NCI-H2029 (cell line): ENCODE measurements around the gene FRMD4A.
"Not testable (repeated sequence)": the region's sequence is repeated elsewhere in the genome, so short reads cannot be mapped to it uniquely, and the experiment has no call there.

Experiments used
- DNase-seq: peaks from one replicate; lab custom pipeline; 2025; lab: John Stamatoyannopoulos, UW

The FRMD4A gene

GRCh38 chr10:13877154-13877909, 453.4 kb downstream of the FRMD4A start:
- DNase-seq: no peak

GRCh38 chr10:13873196-13873595, 457.5 kb downstream of the FRMD4A start:
- no peak for DNase-seq

GRCh38 chr10:13872411-13872810, 458.3 kb downstream of the FRMD4A start:
- no peak for DNase-seq

DNA sequence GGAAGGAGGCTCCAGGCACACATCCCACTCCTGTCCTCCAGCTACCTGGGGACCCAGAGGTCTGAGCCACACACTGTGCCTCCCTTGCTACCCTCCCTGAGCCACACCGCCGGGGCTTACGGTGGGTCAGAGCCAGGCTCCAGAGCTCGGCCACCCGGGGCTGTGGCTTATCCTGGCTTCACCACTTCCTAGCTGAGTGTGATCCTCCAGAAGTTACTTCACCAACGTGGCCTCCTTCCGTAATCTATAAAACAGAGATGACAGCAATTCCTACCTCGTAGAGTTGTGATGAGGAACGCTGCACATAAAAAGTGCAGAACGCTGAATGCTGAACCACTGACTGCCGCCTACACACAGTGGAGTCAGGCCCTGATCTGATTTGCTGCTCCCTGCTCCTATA, 458.9 kb downstream of the FRMD4A start:
- no peak for DNase-seq

DNA sequence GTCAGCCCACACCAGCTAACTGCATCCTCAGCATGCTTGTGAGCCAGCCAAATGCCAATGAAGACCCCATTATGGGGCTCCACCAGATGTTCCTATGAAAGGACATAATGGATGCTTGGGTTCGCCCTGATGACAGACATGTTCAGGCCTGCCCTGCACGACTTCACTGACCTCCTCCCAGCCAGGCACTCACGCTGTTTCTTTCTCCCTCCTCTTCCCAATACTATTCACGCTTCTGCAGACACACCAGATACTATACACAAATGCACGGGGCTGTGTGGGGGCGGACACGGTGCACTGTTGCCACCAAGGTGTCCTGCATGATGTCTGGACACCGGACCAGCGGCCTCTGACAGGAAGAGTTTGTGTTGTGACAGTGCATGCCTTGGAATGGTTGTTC, 459.7 kb downstream of the FRMD4A start:
- DNase-seq: no peak

DNA sequence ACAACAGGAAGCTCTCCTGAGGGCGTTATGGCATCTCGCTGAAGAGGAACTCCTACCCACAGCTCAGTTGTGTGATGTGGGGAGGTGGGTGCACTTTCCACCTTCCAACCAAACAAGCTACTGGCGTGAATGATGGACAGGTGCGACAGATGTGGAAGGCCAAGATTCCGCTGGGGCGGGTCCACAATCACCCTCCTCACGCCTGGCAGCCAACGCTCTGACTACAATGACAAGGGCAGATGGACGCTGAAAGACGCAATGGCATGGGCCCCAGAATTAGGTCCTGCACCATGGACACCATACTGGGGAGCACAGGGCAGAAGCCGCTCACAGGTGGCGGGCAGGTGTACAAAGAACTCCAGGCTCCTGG, 461.4 kb downstream of the FRMD4A start:
- DNase-seq: no peak

GRCh38 chr10:13868528-13869294, 462.0 kb downstream of the FRMD4A start:
- DNase-seq: no peak

DNA sequence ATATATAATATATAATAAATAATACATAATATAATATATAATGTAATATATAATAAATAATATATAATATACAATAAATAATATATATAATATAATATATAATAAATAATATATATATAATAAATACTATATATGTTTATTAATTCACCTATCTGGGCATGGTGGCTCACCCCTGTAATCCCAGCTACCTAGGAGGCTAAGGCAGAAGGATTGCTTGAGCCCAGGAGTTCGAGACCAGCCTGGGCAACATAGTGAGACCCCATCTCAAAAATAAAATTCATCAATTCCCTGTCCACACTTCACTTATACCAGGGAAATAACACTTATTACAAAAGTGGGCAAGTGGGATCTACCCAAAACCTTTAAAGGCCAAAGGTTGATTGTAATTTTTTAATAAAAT, 462.9 kb downstream of the FRMD4A start:
- DNase-seq: no peak

DNA sequence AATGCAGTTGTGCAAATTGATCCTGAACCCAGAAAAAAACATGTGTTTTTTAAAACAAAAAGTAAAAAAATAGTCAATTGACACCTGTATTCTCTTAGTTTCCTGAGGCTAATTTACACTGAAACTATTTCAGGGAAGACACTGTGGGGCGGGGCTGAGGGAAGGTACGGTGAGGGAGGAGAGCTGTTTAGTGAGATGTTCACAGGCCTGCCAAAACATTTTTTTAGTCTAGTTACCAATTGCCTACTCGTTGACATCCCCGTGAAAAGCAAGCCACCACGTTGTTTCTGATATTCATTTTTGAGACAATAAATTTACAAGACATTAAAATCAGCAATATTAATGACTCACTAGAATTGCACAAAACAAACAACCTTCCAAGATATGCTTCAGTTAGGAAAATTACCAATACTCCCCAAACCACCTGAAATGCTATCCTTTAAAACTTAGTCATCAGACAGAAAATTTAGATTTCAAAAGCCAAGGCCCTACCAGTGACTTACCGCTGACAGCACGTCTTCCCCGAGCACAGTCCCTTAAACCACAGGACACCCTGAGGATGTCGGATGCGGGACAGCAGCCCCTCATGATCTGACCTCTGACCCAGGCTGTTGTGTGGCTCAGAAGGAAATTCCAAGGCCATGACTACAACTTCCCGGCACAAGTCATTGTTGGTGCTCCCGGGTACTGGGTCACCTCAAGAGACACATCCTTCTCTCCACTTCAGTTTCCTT, 464.8 kb downstream of the FRMD4A start:
- DNase-seq: no peak

DNA sequence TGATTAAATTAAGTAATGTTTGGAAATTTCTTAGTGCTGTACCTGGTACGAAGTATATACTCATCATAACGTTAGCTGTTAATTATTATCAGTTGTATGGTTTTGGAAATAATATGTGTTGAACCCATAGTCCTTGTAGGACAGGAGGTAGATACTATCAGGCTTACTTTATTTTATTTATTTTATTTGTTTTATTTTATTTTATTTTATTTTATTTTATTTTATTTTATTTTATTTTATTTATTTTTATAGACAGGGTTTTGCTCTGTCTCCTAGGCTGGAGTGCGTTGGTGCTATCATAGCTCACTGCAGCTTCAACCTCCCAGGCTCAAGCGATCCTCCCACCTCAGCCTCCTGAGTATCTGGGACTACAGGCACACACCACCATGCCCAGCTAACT, 465.5 kb downstream of the FRMD4A start:
- not testable (repeated sequence) for DNase-seq

DNA sequence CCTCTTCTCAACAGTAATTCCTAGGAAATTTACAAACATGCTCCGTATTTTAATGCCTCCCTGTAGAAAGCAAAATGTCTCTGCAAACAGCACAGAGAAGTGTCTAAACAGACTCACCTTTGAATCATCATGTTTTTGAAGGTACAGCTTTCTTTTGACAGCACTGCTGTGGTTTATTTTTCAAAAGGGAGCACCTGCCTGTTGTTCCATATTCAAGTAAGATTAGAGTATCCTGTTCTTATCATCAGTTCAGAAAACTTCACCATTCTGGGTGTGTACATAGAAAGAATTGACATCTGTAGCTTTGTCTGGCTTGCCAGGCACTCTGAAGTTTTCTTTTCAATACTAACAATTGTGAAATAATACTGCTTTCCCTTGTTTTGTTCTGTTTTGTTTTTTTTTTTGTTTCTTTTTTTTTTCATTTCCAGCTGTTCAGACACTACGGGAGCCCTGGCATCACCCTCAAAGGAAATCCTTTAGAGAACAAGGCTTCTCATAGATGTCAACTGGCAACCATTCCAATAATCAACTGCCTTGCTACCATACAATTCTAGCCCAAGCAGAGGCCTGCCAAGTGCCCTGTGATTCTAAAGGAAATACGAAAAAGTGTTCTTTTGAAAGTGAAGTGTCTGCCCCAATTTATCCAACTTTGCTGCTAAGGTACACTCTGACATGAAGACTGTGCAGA, 468.0 kb downstream of the FRMD4A start:
- DNase-seq: no peak

DNA sequence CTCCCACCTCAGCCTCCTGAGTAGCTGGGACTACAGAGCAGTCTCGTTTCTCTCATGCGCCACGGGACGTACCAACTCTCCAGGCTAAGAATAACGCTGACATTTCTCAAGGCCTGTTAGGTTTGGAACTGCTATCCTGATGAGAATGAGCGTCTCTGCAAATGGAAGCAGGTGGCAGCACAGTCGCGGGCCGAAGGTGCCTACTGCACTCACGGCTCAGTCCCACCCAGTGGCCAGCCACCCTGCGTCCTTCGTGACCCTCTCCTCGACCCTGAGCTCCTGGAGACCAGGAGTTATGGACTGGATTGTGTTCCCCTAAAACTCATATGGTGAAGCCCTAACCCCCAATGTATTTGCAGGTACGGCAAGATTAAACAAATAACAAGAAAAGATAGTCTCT, 469.8 kb downstream of the FRMD4A start:
- no peak for DNase-seq

GRCh38 chr10:13859979-13860654, 470.6 kb downstream of the FRMD4A start:
- no peak for DNase-seq

- no peak for DNase-seq
Measured at GRCh38 chr10:13858709-13859108, 472.0 kb downstream of the FRMD4A start.

DNA sequence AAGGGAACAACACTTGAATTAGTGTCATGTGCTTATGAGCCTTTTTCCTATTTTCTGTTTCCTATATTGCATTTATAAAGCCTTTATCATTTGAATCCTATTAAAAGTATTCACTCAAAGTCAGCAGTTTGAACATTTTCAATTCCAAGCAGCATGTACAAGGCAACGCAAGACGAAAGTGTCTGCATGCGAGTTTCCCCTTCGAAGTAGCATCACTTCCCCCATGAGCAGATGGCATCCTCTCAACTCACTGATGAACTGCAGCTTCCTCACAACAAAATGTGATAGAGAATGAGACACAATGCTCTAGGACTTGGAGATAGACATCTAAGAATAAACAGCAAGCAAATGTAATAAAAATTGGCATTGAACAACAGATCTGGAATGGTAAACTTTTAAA, 473.3 kb downstream of the FRMD4A start:
- no peak for DNase-seq

- no peak for DNase-seq
Measured at GRCh38 chr10:13853854-13854253, 476.9 kb downstream of the FRMD4A start.

DNA sequence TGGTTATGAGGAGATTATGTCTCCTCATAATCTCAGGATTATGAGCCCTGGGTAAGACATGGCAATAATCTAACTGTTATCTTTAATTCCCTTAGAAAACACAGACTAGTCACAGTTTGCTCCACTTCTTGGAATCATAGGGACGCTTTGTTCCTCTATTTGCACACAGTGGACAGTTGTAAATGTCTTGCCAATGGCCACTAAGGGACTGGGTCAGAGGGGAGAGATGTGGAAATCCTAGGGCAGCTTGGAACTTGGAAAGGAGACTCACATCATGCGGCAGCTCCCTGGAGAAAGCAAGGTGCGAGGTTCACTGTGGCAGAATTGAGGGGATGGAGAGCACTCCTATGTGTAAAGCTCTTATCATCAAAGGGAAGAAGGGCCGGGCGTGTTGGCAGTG, 477.9 kb downstream of the FRMD4A start:
- DNase-seq: no peak

GRCh38 chr10:13851906-13852305, 478.8 kb downstream of the FRMD4A start:
- DNase-seq: no peak

GRCh38 chr10:13848520-13849445, 481.9 kb downstream of the FRMD4A start:
- no peak for DNase-seq

DNA sequence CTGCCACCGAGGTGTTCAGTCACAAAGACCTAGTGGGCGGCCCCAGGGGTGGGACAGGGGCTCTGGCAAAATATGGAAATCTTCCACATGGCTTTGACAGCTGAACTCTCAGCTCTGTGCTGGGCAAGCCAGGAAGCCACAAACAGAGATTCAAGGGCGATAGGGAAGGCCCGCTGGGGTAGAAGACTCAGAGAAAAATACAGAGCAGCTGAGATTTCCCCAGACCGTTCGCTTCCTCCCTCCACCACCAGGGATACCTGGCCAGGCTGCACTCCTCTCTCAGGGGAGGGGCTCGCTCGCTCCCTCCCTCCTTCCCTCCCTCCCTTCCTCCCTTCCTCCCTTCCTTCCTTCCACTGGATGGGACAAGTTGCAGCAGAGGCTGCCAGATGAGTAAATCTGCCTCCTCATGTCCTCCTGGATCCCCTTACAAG, 483.5 kb downstream of the FRMD4A start:
- DNase-seq: no peak

GRCh38 chr10:13845897-13846296, 484.8 kb downstream of the FRMD4A start:
- DNase-seq: no peak
